WTC11 (cell line): Measurements from ENCODE around the gene LENEP. TPM values are rescaled to one million over a fixed set of nuclear protein-coding genes. Genes with fewer than 3 reads are reported as not detected.

Experiments used
- ATF1 ChIP-seq: sonication (generic); formaldehyde crosslinking; IDR thresholded peaks from 2 replicates; pipeline ENCODE4 v1.8.1; 2023; ENCODE audit warnings: mild to moderate bottlenecking, moderate library complexity, missing genetic modification reagents
- ATF3 ChIP-seq: sonication (generic); formaldehyde crosslinking; conservative IDR thresholded peaks from 2 replicates; pipeline ENCODE4 v1.8.1; 2022; ENCODE audit warnings: mild to moderate bottlenecking, missing genetic modification reagents
- ATF6 ChIP-seq: sonication (generic); formaldehyde crosslinking; IDR thresholded peaks from 2 replicates; pipeline ENCODE4 v1.8.1; 2023; ENCODE audit warnings: mild to moderate bottlenecking, missing genetic modification reagents
- CTCF ChIP-seq: fragments of 200-600 bp; IDR thresholded peaks from 2 replicates; pipeline ENCODE4 v1.8.0; 2022; ENCODE audit warnings: antibody characterized with exemption
- ERG ChIP-seq: fragments of 250-450 bp; sonication (Bioruptor Pico); IDR thresholded peaks from 2 replicates; pipeline ENCODE4 v1.8.0; 2021; ENCODE audit warnings: mild to moderate bottlenecking
- FOXK1 ChIP-seq: sonication (generic); formaldehyde crosslinking; IDR thresholded peaks from 2 replicates; pipeline ENCODE4 v1.8.0; 2022; ENCODE audit warnings: mild to moderate bottlenecking, moderate library complexity, missing genetic modification reagents
- FOXP1 ChIP-seq: sonication (generic); formaldehyde crosslinking; IDR thresholded peaks from 2 replicates; pipeline ENCODE4 v1.8.0; 2022; ENCODE audit warnings: missing genetic modification reagents, mild to moderate bottlenecking, moderate library complexity, borderline replicate concordance
- GRHL2 ChIP-seq: fragments of 250-450 bp; sonication (Bioruptor Pico); IDR thresholded peaks from 2 replicates; pipeline ENCODE4 v1.8.0; 2022; ENCODE audit warnings: mild to moderate bottlenecking, moderate library complexity; ENCODE audit not compliant: insufficient replicate concordance, severe bottlenecking
- IRF1 ChIP-seq: sonication (generic); formaldehyde crosslinking; IDR thresholded peaks from 2 replicates; pipeline ENCODE4 v1.8.0; 2023; ENCODE audit warnings: missing genetic modification reagents
- JUN ChIP-seq: sonication (generic); formaldehyde crosslinking; IDR thresholded peaks from 2 replicates; pipeline ENCODE4 v1.8.0; 2023; ENCODE audit warnings: mild to moderate bottlenecking, missing genetic modification reagents
- NFYB ChIP-seq: sonication (generic); formaldehyde crosslinking; conservative IDR thresholded peaks from 2 replicates; pipeline ENCODE4 v1.8.0; 2022; ENCODE audit warnings: low read depth, missing genetic modification reagents
- NR1H2 ChIP-seq: sonication (generic); formaldehyde crosslinking; IDR thresholded peaks from 2 replicates; pipeline ENCODE4 v1.9.0; 2021; ENCODE audit warnings: mild to moderate bottlenecking, moderate library complexity, missing genetic modification reagents
- OVOL2 ChIP-seq: fragments of 250-450 bp; sonication (Bioruptor Pico); IDR thresholded peaks from 2 replicates; pipeline ENCODE4 v1.9.0; 2021; ENCODE audit warnings: mild to moderate bottlenecking, borderline replicate concordance
- PREB ChIP-seq: sonication (generic); formaldehyde crosslinking; IDR thresholded peaks from 2 replicates; pipeline ENCODE4 v1.8.1; 2022; ENCODE audit warnings: mild to moderate bottlenecking, missing genetic modification reagents, moderate library complexity, borderline replicate concordance
- SOX15 ChIP-seq: fragments of 250-450 bp; sonication (Bioruptor Pico); IDR thresholded peaks from 2 replicates; pipeline ENCODE4 v1.9.0; 2021; ENCODE audit warnings: mild to moderate bottlenecking
- ZNF232 ChIP-seq: sonication (generic); formaldehyde crosslinking; IDR thresholded peaks from 2 replicates; pipeline ENCODE4 v1.8.0; 2022; ENCODE audit warnings: mild to moderate bottlenecking, missing genetic modification reagents
- ZNF263 ChIP-seq: sonication (generic); formaldehyde crosslinking; IDR thresholded peaks from 2 replicates; pipeline ENCODE4 v1.8.1; 2022; ENCODE audit warnings: low read depth, mild to moderate bottlenecking, moderate library complexity, missing genetic modification reagents
- ZNF281 ChIP-seq: sonication (generic); formaldehyde crosslinking; IDR thresholded peaks from 2 replicates; pipeline ENCODE4 v1.8.0; 2023; ENCODE audit warnings: mild to moderate bottlenecking, missing genetic modification reagents
- ZNF317 ChIP-seq: sonication (generic); formaldehyde crosslinking; IDR thresholded peaks from 2 replicates; pipeline ENCODE4 v1.8.1; 2023; ENCODE audit warnings: low read depth, mild to moderate bottlenecking, moderate library complexity, missing genetic modification reagents, borderline replicate concordance
- ZNF425 ChIP-seq: fragments of 250-450 bp; sonication (Bioruptor Pico); conservative IDR thresholded peaks from 2 replicates; pipeline ENCODE4 v1.9.0; 2021; ENCODE audit warnings: mild to moderate bottlenecking
- ZNF512 ChIP-seq: sonication (generic); formaldehyde crosslinking; IDR thresholded peaks from 2 replicates; pipeline ENCODE4 v1.8.1; 2022; ENCODE audit warnings: missing genetic modification reagents, borderline replicate concordance
- total RNA-seq: library from RNA; stranded (reverse); gene quantifications from 3 replicates; pipeline ENCODE4 v1.2.3, GENCODE V29; 2021

The LENEP gene
- total RNA-seq, 1 experiment from 2014 or later: 1.2 TPM

GRCh38 chr1:154961207-154962155 lies 31.9 kb upstream of the LENEP start, which contains the start of gene PYGO2 (continued):
- no peak; the same call in 1 of the 2 replicates for TF ChIP-seq PREB
- TF ChIP-seq GRHL2: no peak
- TF ChIP-seq CTCF: no peak
- TF ChIP-seq IRF1 (CRISPR knock-in tag): no peak; the same call in 1 of the 2 replicates
- TF ChIP-seq ZNF512: no peak
- peak; percentile 87; the same call in 1 of the 2 replicates for TF ChIP-seq ATF1
- no peak for TF ChIP-seq ZNF263 (CRISPR knock-in tag)
- TF ChIP-seq NR1H2 (CRISPR knock-in tag): no peak
- no peak for TF ChIP-seq ZNF317
- TF ChIP-seq ZNF281 (CRISPR knock-in tag): no peak
- peak; percentile 89 for TF ChIP-seq ZNF232 (CRISPR knock-in tag)
- TF ChIP-seq SOX15 (CRISPR knock-in tag): no peak
- TF ChIP-seq ERG: peak; percentile 75
- TF ChIP-seq ZNF425 (CRISPR knock-in tag): no peak
- TF ChIP-seq JUN: 0 out of 2 replicates have a peak, but pooled peaks have one; percentile 62
- TF ChIP-seq OVOL2: no peak
- TF ChIP-seq FOXK1 (CRISPR knock-in tag): no peak; the same call in 1 of the 2 replicates
- TF ChIP-seq FOXP1: peak; percentile 78
- TF ChIP-seq ATF6: no peak
- peak; percentile 30; the same call in 1 of the 2 replicates for TF ChIP-seq NFYB (CRISPR knock-in tag)
- no peak for TF ChIP-seq ATF3 (CRISPR knock-in tag)
